Measurements from ENCODE around the gene CYP27C1.

DNA sequence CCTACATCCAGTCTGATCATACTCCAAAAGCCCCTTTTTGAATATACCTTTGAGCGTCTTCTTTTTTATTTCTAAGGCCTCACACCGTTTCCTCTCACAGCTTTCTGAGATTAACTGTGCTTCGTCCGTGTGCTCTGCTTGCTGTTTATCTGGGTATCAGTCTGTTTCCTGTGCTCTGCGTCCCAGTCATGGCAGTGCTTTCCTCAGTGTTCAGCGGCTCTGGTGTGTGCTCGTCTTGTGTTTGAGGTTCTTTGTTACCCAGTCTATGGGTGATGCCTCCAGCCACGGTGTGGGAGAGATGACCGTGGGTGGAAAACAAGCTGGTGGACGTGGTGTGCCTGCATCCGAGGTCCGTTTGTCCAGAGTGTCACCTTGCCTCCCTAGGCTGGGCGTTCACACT lies 79.6 kb downstream of the CYP27C1 start:
- TF ChIP-seq CTCF (IDR thresholded peaks at IDR 0.05; ENCODE audit: poor library complexity, severe bottlenecking) (no peak), REST (IDR thresholded peaks at IDR 0.05; ENCODE audit: borderline replicate concordance) (no peak)

All from neural cell (in vitro differentiated cells).